ENCODE measurements around the gene LASP1NB.
"Not testable (repeated sequence)": the region's sequence is repeated elsewhere in the genome, so short reads cannot be mapped to it uniquely, and the experiment has no call there.

The LASP1NB gene

DNA sequence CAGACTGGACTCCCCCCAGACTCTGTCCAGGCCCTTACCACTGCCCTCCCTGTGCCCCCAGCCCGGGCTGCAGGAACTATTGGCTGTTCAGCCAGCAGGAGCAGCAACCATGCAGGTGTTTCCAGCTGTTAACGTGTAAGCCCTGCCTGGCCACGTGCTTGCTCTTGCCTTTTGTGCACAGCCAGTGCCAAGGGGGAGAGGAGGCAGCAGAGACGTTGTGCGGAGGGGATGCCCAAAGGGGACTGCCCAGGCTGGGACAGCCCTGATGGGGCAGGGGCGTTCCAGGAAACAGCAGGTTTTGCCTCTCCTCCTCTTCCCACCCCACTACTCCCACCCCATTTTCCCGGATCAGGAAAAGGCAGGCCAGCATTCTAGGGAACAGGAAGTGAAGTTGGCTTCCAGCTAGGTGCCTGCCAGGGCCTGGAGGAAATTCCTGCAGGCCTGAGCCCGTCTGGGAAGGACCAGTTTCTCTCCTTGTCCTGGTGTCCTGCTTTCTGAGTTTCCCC lies 16.7 kb upstream of the LASP1NB start:
- DNase-seq (ENCODE audit: low read depth in 2 of 2) = peak in 1 of 2 donors; percentile 32
- TF ChIP-seq, protein P1, sequence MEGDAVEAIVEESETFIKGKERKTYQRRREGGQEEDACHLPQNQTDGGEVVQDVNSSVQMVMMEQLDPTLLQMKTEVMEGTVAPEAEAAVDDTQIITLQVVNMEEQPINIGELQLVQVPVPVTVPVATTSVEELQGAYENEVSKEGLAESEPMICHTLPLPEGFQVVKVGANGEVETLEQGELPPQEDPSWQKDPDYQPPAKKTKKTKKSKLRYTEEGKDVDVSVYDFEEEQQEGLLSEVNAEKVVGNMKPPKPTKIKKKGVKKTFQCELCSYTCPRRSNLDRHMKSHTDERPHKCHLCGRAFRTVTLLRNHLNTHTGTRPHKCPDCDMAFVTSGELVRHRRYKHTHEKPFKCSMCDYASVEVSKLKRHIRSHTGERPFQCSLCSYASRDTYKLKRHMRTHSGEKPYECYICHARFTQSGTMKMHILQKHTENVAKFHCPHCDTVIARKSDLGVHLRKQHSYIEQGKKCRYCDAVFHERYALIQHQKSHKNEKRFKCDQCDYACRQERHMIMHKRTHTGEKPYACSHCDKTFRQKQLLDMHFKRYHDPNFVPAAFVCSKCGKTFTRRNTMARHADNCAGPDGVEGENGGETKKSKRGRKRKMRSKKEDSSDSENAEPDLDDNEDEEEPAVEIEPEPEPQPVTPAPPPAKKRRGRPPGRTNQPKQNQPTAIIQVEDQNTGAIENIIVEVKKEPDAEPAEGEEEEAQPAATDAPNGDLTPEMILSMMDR (IDR thresholded peaks at IDR 0.05; ENCODE audit: low read depth, low read length) = no peak
- H3K4me3 ChIP-seq (replicated peaks in 1 of 2; ENCODE audit: low read depth in 2 of 2, low read length in 2 of 2) = no peak overlapping the region

GRCh38 chr17:38910325-38910724 lies 15.1 kb upstream of the LASP1NB start:
- H3K4me3 ChIP-seq (replicated peaks in 1 of 2; ENCODE audit: low read depth in 2 of 2, low read length in 2 of 2) = no peak overlapping the region
- TF ChIP-seq, protein P1 (IDR thresholded peaks at IDR 0.05; ENCODE audit: low read depth, low read length) = no peak
- no peak for DNase-seq (ENCODE audit: low read depth in 2 of 2)

DNA sequence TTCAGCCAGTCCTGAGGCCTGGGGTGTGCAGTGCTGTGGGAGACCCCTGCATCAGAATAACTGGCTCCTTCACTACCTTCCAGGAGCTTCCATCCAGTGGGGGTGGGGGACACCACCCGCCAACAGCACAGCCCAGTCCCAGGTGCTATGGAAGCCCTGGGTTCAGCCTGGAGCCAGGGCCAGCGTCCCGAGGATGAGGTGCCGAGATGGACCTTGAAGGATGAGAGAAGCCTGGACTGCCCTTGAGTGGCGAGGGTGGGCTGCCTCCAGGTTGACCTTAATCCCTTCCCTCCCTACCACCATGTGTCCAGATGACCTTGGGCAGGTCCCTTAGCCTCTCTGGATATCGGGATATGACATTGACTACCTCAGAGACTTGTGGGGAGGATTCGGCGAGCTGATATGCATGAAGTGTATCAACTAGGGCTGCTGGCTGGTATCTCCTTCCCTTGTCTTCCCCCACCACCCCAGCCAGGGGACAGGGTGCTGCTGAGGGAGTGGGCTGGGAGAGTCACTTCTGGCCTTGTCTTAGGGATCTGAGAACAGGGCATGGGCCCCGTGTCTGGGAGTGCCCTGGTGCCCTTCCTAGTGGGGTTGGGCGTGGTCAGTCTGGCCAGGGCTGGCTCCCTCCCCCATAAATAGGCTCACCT lies 14.2 kb upstream of the LASP1NB start:
- TF ChIP-seq, protein P1 (IDR thresholded peaks at IDR 0.05; ENCODE audit: low read depth, low read length) = no peak
- DNase-seq (ENCODE audit: low read depth in 2 of 2) = no peak
- H3K4me3 ChIP-seq (replicated peaks in 1 of 2; ENCODE audit: low read depth in 2 of 2, low read length in 2 of 2) = no peak overlapping the region

GRCh38 chr17:38911731-38912081 lies 13.7 kb upstream of the LASP1NB start:
- not testable (repeated sequence) for H3K4me3 ChIP-seq (replicated peaks in 1 of 2; ENCODE audit: low read depth in 2 of 2, low read length in 2 of 2); DNase-seq (ENCODE audit: low read depth in 2 of 2)

- TF ChIP-seq, protein P1 (IDR thresholded peaks at IDR 0.05; ENCODE audit: low read depth, low read length) = no peak
- no peak overlapping the region for H3K4me3 ChIP-seq (replicated peaks in 1 of 2; ENCODE audit: low read depth in 2 of 2, low read length in 2 of 2)
- peak; percentile 75 to 79 for DNase-seq (ENCODE audit: low read depth in 2 of 2)
Observed at GRCh38 chr17:38912221-38912813, 13.1 kb upstream of the LASP1NB start.

DNA sequence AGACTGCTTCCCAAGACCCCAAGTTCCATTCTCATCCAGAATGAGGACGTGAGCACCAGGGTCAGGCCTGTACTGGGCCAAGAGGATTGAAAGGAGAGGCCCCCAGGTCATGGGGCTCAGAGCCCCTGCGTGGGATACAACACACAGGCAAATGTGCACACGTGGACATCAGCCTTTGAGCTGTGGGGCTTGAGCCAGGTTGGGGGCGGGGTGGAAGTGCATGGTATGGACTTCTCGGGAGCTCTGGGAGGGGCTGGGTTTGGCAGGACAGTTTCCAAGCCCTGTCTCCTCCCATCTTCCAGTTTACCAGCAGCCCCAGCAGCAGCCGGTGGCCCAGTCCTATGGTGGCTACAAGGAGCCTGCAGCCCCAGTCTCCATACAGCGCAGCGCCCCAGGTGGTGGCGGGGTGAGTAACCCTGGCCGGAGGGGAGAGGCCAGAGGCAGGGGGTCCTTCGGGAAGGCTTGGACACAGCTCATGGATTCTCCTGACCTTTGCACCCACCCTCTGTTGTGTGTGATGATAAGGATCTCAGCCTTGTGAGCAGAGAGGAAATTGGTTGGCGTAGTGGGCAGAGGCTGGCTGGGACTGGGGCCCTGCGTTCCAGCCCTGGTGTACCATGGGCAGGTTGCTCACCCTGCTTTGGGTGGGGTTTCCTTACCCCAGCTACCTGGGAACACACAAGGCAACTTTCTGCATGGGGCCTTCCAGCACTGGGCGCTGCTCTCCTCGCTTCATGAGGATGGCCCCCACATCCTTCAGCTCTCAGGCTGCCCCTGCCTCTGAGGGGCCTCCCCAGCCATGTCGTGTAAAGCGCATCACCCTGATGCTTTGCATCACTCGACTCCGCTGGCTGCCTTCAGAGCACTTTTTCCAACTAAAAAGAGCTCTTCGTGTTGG lies 10.4 kb upstream of the LASP1NB start:
- no peak for DNase-seq (ENCODE audit: low read depth in 2 of 2)
- no peak overlapping the region for H3K4me3 ChIP-seq (replicated peaks in 1 of 2; ENCODE audit: low read depth in 2 of 2, low read length in 2 of 2)
- TF ChIP-seq, protein P1 (IDR thresholded peaks at IDR 0.05; ENCODE audit: low read depth, low read length) = no peak

GRCh38 chr17:38915639-38915995 lies 9.8 kb upstream of the LASP1NB start:
- TF ChIP-seq, protein P1 (IDR thresholded peaks at IDR 0.05; ENCODE audit: low read depth, low read length) = no peak
- H3K4me3 ChIP-seq (replicated peaks in 1 of 2; ENCODE audit: low read depth in 2 of 2, low read length in 2 of 2) = no peak overlapping the region
- DNase-seq (ENCODE audit: low read depth in 2 of 2) = no peak
